K562 (cell line): ENCODE measurements around the gene AP5M1. TPM values are rescaled to one million over a fixed set of nuclear protein-coding genes. Genes with fewer than 3 reads are reported as not detected.

ENCODE experiments used
- ATAC-seq: fragments of 200-7000 bp; cut with Tn5 transposase; 3 replicates; pipeline ENCODE4 v1.9.1; 2020; ENCODE audit warnings: moderate library complexity
- BruUV-seq: library from RNA; stranded (reverse); fragments of 400-500 nt; replicated peaks from 2 replicates; lab custom pipeline; 2021; lab: Mats Ljungman, UMichigan
- CTCF ChIA-PET: fragments of 300-600 bp; formaldehyde crosslinking; extraction: SDS; loops from one replicate; lab custom pipeline; 2021; ENCODE audit warnings: low intra/inter-chr PET ratio; lab: Yijun Ruan, JAX
- POLR2A ChIA-PET: fragments of 300-600, 350-650 bp; sonication (Branson Sonifier 250); formaldehyde crosslinking; extraction: SDS; loops from one replicate; lab custom pipeline; 2021; ENCODE audit warnings: antibody characterized with exemption, inconsistent platforms; lab: Yijun Ruan, JAX
- DNase-seq, 4 experiments: peaks; one replicate each; pipeline versions ENCODE4 v3.0.0 to v3.0.0-alpha.2; 2011 to 2018; ENCODE audit warnings: low spot score in 3 of 4, mixed read lengths in 3 of 4; ENCODE audit errors: extremely low read depth in 1 of 4
- FAIRE-seq: peaks from 2 replicates; lab custom pipeline; 2011; peaks lifted over from hg19 to GRCh38; lab: Jason Lieb, UNC
- H2AFZ ChIP-seq: 2 replicates; pipeline ENCODE4 v1.6.0; 2011; ENCODE audit warnings: low read depth, low read length, control low read depth, inconsistent platforms
- H3K27ac ChIP-seq: fragments of 200-600 bp; 3 replicates; pipeline ENCODE4 v1.8.0; 2011; ENCODE audit warnings: low read depth, mild to moderate bottlenecking, control low read depth, inconsistent platforms, low read length, moderate library complexity, mixed read lengths; ENCODE audit errors: extremely low read depth
- H3K27me3 ChIP-seq, 2 experiments: fragments of 300-600 bp in 1 of 2; 2 replicates in 1 of 2; 3 replicates in 1 of 2; pipeline versions ENCODE4 v1.6.0 to v1.8.0; 2011; ENCODE audit warnings: inconsistent platforms in 2 of 2, low read length in 2 of 2, mild to moderate bottlenecking in 1 of 2, mixed read lengths in 1 of 2, moderate library complexity in 1 of 2; ENCODE audit not compliant: control insufficient read depth in 2 of 2, insufficient read depth in 2 of 2
- H3K36me3 ChIP-seq: fragments of 300-600 bp; 3 replicates; pipeline ENCODE4 v1.8.0; 2011; ENCODE audit warnings: mild to moderate bottlenecking, low read length, inconsistent platforms; ENCODE audit not compliant: control insufficient read depth, insufficient read depth
- H3K4me1 ChIP-seq, 2 experiments: fragments of 200-600 bp in 1 of 2; replicated peaks in 1 of 2; 2 replicates in 1 of 2; 3 replicates in 1 of 2; pipeline versions ENCODE4 v1.5.1 to v1.8.0; 2011; ENCODE audit warnings: inconsistent platforms in 2 of 2, low read length in 2 of 2, mild to moderate bottlenecking in 1 of 2, mixed read lengths in 1 of 2, moderate library complexity in 1 of 2; ENCODE audit not compliant: control insufficient read depth in 2 of 2, insufficient read depth in 2 of 2
- H3K4me2 ChIP-seq: 2 replicates; pipeline ENCODE4 v1.6.1; 2011; ENCODE audit warnings: low read length, control low read depth, inconsistent platforms, mixed read lengths; ENCODE audit not compliant: insufficient read depth
- H3K4me3 ChIP-seq: fragments of 200-600 bp; sonication (generic), shearing (Covaris generic); 2 replicates; pipeline ENCODE4 v1.5.1; 2016; ENCODE audit warnings: control low read depth, inconsistent platforms
- H3K79me2 ChIP-seq: fragments of 200-600 bp; 3 replicates; pipeline ENCODE4 v1.8.0; 2011; ENCODE audit warnings: low read length, inconsistent platforms; ENCODE audit not compliant: control insufficient read depth, insufficient read depth
- H3K9ac ChIP-seq, 2 experiments: 2 replicates each; pipeline versions ENCODE4 v1.6.0 to v1.6.1; 2011; ENCODE audit warnings: low read depth in 2 of 2, low read length in 2 of 2, control low read depth in 1 of 2, inconsistent platforms in 1 of 2, mild to moderate bottlenecking in 1 of 2, mixed read lengths in 1 of 2; ENCODE audit not compliant: insufficient read depth in 1 of 2
- H3K9me1 ChIP-seq: one replicate; pipeline ENCODE4 v1.6.0; 2011; ENCODE audit warnings: inconsistent platforms, mild to moderate bottlenecking, low read length, moderate library complexity; ENCODE audit not compliant: control insufficient read depth, insufficient read depth
- H3K9me3 ChIP-seq: replicated peaks from 2 replicates; pipeline ENCODE4 v1.5.1; 2011; ENCODE audit warnings: low read depth, low read length, inconsistent platforms; ENCODE audit not compliant: control insufficient read depth, insufficient read depth
- H4K20me1 ChIP-seq: replicated peaks from 2 replicates; pipeline ENCODE4 v1.6.1; 2011; ENCODE audit warnings: low read length, inconsistent platforms, mixed read lengths; ENCODE audit not compliant: control insufficient read depth, insufficient read depth
- ARHGAP35 ChIP-seq: fragments of 450-650 bp; IDR thresholded peaks from 2 replicates; pipeline ENCODE4 v1.6.1; 2018; ENCODE audit not compliant: partially characterized antibody
- ARID1B ChIP-seq: fragments of 450-650 bp; IDR thresholded peaks from 2 replicates; pipeline ENCODE4 v1.6.1; 2016; ENCODE audit warnings: antibody characterized with exemption, mild to moderate bottlenecking, inconsistent platforms
- CGGBP1 ChIP-seq: fragments of 250-450 bp; sonication (Bioruptor Pico); IDR thresholded peaks from 2 replicates; pipeline ENCODE4 v1.9.0; 2021; ENCODE audit warnings: mild to moderate bottlenecking
- CTCF ChIP-seq, 3 experiments: IDR thresholded peaks in 2 of 3; conservative IDR thresholded peaks in 1 of 3; 2 replicates each; pipeline ENCODE4 v1.5.1; 2011 to 2012; ENCODE audit warnings: low read length in 3 of 3, mild to moderate bottlenecking in 3 of 3, control low read depth in 2 of 3, improper control_type of control experiment in 1 of 3, inconsistent platforms in 1 of 3, low read depth in 1 of 3, mixed read lengths in 1 of 3, moderate library complexity in 1 of 3; ENCODE audit not compliant: insufficient read depth in 2 of 3
- MIER1 ChIP-seq: fragments of 450-650 bp; IDR thresholded peaks from 2 replicates; pipeline ENCODE4 v1.6.1; 2016; ENCODE audit warnings: antibody characterized with exemption, mild to moderate bottlenecking, low read depth
- MYBL2 ChIP-seq, 2 experiments: fragments of 450-650 bp in 1 of 2; sonication (generic) in 1 of 2; formaldehyde crosslinking in 1 of 2; IDR thresholded peaks; 2 replicates each; pipeline versions ENCODE4 v1.6.1 to v1.8.1; 2017 to 2022; ENCODE audit warnings: borderline replicate concordance in 1 of 2, inconsistent platforms in 1 of 2, low read depth in 1 of 2, mild to moderate bottlenecking in 1 of 2, missing genetic modification reagents in 1 of 2, moderate library complexity in 1 of 2
- NFE2L1 ChIP-seq: fragments of 450-650 bp; IDR thresholded peaks from 2 replicates; pipeline ENCODE4 v1.6.1; 2016; ENCODE audit warnings: missing genetic modification characterization, low read depth, mild to moderate bottlenecking, missing compliant biosample characterization, moderate library complexity, borderline replicate concordance
- STAT5B ChIP-seq: fragments of 250-450 bp; sonication (Bioruptor Pico); IDR thresholded peaks from 2 replicates; pipeline ENCODE4 v1.8.0; 2021; ENCODE audit warnings: mild to moderate bottlenecking, inconsistent platforms
- ZNF77 ChIP-seq: fragments of 250-450 bp; sonication (Bioruptor Pico); IDR thresholded peaks from 2 replicates; pipeline ENCODE4 v1.5.0; 2020
- WGBS: fragments of 100-300 bp; shearing (Covaris generic); methylation state at CpG from one replicate; pipeline ENCODE4 v1.1.6; 2016; ENCODE audit warnings: low coverage, mixed read lengths; ENCODE audit not compliant: insufficient coverage; ENCODE audit errors: missing lambda C conversion rate; 5-methylcytosine and 5-hydroxymethylcytosine counted together
- in situ Hi-C: fragments of 300-500 bp; cut with MboI; formaldehyde crosslinking; loops from 4 replicates; pipeline ENCODE4 v1.15.0; 2018; ENCODE audit warnings: inconsistent platforms, mixed read lengths
- intact Hi-C: fragments of 100-400 bp; cut with micrococcal nuclease; formaldehyde crosslinking; loops from 2 replicates; pipeline ENCODE4 v1.14.2; 2022
- polyA plus RNA-seq, 8 experiments: library from polyadenylated mRNA; depleted of rRNA in 4 of 8; stranded (reverse) in 5 of 8; unstranded in 3 of 8; fragments of >200 nt; fragmentation: Nextera tagmentation in 2 of 8; fragmentation: Illumina TruSeq in 1 of 8; extraction: Ambion mirVana in 2 of 8; extraction: Trizol in 1 of 8; gene quantifications; 2 replicates each; pipeline versions ENCODE4 v1.2.1 to v1.2.3, GENCODE V29; 2011 to 2014; ENCODE audit warnings: inconsistent platforms in 1 of 8, missing spikeins in 1 of 8
- total RNA-seq, 7 experiments: library from RNA; depleted of rRNA in 6 of 7; stranded (reverse); fragments of >200 nt in 6 of 7; fragmentation: Illumina TruSeq in 2 of 7; extraction: Trizol in 2 of 7; gene quantifications; 2 replicates each; pipeline versions ENCODE4 v1.2.1 to v1.2.3, GENCODE V29; 2011 to 2021; ENCODE audit warnings: low replicate concordance in 1 of 7
- TF ChIP-seq, protein P1 (sequence below): fragments of 200-800 bp; sonication (Bioruptor generic); IDR thresholded peaks from 2 replicates; pipeline ENCODE4 v1.6.1; 2017; ENCODE audit warnings: missing genetic modification characterization, missing compliant biosample characterization

AP5M1 gene
- total and polyA plus RNA-seq, 9 of the 15 experiments (the other 6 are each of a cell fraction or from before 2014, with no cell fraction given): 16.1 to 51.7 (median 30.9) TPM

DNA sequence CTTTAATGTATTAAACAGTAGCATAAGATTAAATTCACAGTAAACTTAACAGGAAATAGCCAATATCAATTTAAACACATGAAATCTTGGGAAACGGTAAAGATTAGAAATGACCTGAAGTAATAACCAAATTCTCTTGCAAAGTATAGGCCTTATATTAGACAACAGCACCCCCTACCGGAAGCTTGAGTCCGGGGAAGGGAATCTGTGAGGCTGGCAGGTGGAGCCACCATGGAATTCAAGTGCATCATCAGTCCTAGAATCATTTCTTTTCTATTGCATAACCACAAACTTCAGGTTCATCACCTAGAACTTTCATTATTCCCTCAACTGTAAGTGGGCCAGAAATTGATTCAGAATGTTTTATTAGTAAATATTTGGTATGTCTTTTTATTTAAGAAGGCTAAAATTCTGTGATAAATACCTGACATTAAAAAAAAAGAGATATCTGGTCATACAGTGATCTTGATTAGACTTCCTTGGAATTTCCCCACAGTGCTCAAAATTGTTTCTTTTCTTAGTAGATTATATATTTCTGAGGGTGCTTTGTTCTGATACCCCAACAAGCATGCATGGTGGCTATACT lies 48.6 kb downstream of the AP5M1 start (continued):
- TF ChIP-seq, protein P1, sequence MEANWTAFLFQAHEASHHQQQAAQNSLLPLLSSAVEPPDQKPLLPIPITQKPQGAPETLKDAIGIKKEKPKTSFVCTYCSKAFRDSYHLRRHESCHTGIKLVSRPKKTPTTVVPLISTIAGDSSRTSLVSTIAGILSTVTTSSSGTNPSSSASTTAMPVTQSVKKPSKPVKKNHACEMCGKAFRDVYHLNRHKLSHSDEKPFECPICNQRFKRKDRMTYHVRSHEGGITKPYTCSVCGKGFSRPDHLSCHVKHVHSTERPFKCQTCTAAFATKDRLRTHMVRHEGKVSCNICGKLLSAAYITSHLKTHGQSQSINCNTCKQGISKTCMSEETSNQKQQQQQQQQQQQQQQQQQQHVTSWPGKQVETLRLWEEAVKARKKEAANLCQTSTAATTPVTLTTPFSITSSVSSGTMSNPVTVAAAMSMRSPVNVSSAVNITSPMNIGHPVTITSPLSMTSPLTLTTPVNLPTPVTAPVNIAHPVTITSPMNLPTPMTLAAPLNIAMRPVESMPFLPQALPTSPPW: no peak
- no peak for TF ChIP-seq STAT5B
- TF ChIP-seq MYBL2 (IDR thresholded peaks at IDR 0.05; ENCODE audit: low read depth): no peak
- TF ChIP-seq MYBL2 (CRISPR knock-in tag; IDR thresholded peaks at IDR 0.05; ENCODE audit: borderline replicate concordance): no peak
- TF ChIP-seq CGGBP1: no peak
- TF ChIP-seq ARID1B: no peak
- TF ChIP-seq MIER1: no peak
- TF ChIP-seq NFE2L1 (tag): no peak
- TF ChIP-seq, all 486 proteins: peak for 7

- no peaks in the 10 kb centered on the region; a peak in 1 of 5 replicates for H3K27me3 ChIP-seq
- no peak for ATAC-seq
- H3K4me3 ChIP-seq: no peak overlapping the region
- no peaks in the 10 kb centered on the region for H3K9me1 ChIP-seq
- in situ Hi-C loops (loop anchor here (10.0 to 25.0 kb wide), 2 partner anchors 257 to 765 kb away; no protein-coding TSS in a partner anchor), intact Hi-C loops (loop anchor here (5.0 to 10.0 kb wide), 3 partner anchors 135 to 827 kb away; no protein-coding TSS in a partner anchor)
- 0% methylated on average over 1 of the region's 2 CpGs for WGBS
- no TSS peak for BruUV-seq
- no peak overlapping the region for H3K27ac ChIP-seq
- no peak overlapping the region for H3K4me2 ChIP-seq
- no peak for FAIRE-seq
- ChIA-PET POLR2A (no interaction called here), CTCF (no interaction called here)
- H3K36me3 ChIP-seq: no peaks in the 10 kb centered on the region
- H3K9ac ChIP-seq: no peak overlapping the region
- H3K79me2 ChIP-seq: no peaks in the 10 kb centered on the region
- DNase-seq: no peak
- no peaks in the 10 kb centered on the region for H3K4me1 ChIP-seq
- no peaks in the 10 kb centered on the region for H4K20me1 ChIP-seq
- no peak overlapping the region for H2AFZ ChIP-seq
- H3K9me3 ChIP-seq: no peaks in the 10 kb centered on the region
- TF ChIP-seq ZNF77 (CRISPR knock-in tag) (no peak), CTCF (IDR thresholded peaks at IDR 0.05 in 2 of 3, conservative IDR thresholded peaks at IDR 0.05 in 1 of 3; ENCODE audit: insufficient read depth in 2 of 3, low read depth in 1 of 3, low read length in 3 of 3) (no peak), ARHGAP35 (no peak)
These were observed 50.9 kb downstream of the AP5M1 start for GRCh38 chr14:57319636-57320192.
